Ishikawa (cell line): Measurements from ENCODE around the gene PFAS.

Source experiments
- CEBPB ChIP-seq: IDR thresholded peaks from 2 replicates; pipeline ENCODE4 v1.6.1; 2012
- CREB1 ChIP-seq: IDR thresholded peaks from 2 replicates; pipeline ENCODE4 v1.6.1; 2012; ENCODE audit warnings: low read depth
- EGR1 ChIP-seq: IDR thresholded peaks from 2 replicates; pipeline ENCODE4 v1.6.1; 2012
- EP300 ChIP-seq: IDR thresholded peaks from 2 replicates; pipeline ENCODE4 v1.6.1; 2012; ENCODE audit warnings: borderline replicate concordance
- FOXM1 ChIP-seq: IDR thresholded peaks from 2 replicates; pipeline ENCODE4 v1.6.1; 2012; ENCODE audit warnings: low read depth, borderline replicate concordance
- MAX ChIP-seq: IDR thresholded peaks from 2 replicates; pipeline ENCODE4 v1.6.1; 2012
- NFIC ChIP-seq: IDR thresholded peaks from 2 replicates; pipeline ENCODE4 v1.6.1; 2012
- RAD21 ChIP-seq: IDR thresholded peaks from 2 replicates; pipeline ENCODE4 v1.6.1; 2012; ENCODE audit warnings: low read depth
- REST ChIP-seq: IDR thresholded peaks from 2 replicates; pipeline ENCODE4 v1.6.1; 2012; ENCODE audit warnings: low read depth, mild to moderate bottlenecking
- TAF1 ChIP-seq: IDR thresholded peaks from 2 replicates; pipeline ENCODE4 v1.6.1; 2012; ENCODE audit warnings: low read depth, mild to moderate bottlenecking
- TCF12 ChIP-seq: IDR thresholded peaks from 2 replicates; pipeline ENCODE4 v1.6.1; 2012; ENCODE audit warnings: low read depth
- TEAD4 ChIP-seq: IDR thresholded peaks from 2 replicates; pipeline ENCODE4 v1.6.1; 2012
- USF1 ChIP-seq: IDR thresholded peaks from 2 replicates; pipeline ENCODE4 v1.6.1; 2012
- YY1 ChIP-seq: IDR thresholded peaks from 2 replicates; pipeline ENCODE4 v1.6.1; 2012; ENCODE audit warnings: low read depth
- ZBTB7A ChIP-seq: IDR thresholded peaks from 2 replicates; pipeline ENCODE4 v1.6.1; 2012; ENCODE audit warnings: low read depth

The PFAS gene

GRCh38 chr17:8283356-8283755 is 34.3 kb downstream of the PFAS start:
- TF ChIP-seq NFIC (no peak), MAX (no peak), EGR1 (no peak), CREB1 (no peak), CEBPB (no peak), REST (no peak), USF1 (no peak), TAF1 (no peak), YY1 (no peak), EP300 (no peak), FOXM1 (no peak), RAD21 (no peak), TEAD4 (no peak)

- TF ChIP-seq ZBTB7A (no peak), YY1 (no peak), USF1 (no peak), RAD21 (no peak), TEAD4 (no peak), NFIC (no peak), CREB1 (no peak), MAX (no peak)
Observed at GRCh38 chr17:8284126-8284525, 35.0 kb downstream of the PFAS start.

GRCh38 chr17:8285270-8286181 is 36.4 kb downstream of the PFAS start:
- no peak for TF ChIP-seq TEAD4
- TF ChIP-seq USF1, result no peak
- no peak for TF ChIP-seq YY1
- TF ChIP-seq ZBTB7A, result no peak
- no peak for TF ChIP-seq MAX
- no peak for TF ChIP-seq CEBPB
- TF ChIP-seq EP300, result no peak
- no peak for TF ChIP-seq REST
- TF ChIP-seq CREB1, result no peak
- no peak for TF ChIP-seq TCF12
- TF ChIP-seq TAF1, result no peak

- TF ChIP-seq RAD21 (no peak), EP300 (no peak), CREB1 (no peak), FOXM1 (no peak), REST (no peak), ZBTB7A (no peak), USF1 (no peak), TCF12 (no peak), CEBPB (no peak), TAF1 (no peak), NFIC (no peak), YY1 (no peak), TEAD4 (no peak)
Observed at GRCh38 chr17:8287651-8288335, 38.7 kb downstream of the PFAS start.
